ENCODE data around the gene PHPT1. TPM values are rescaled to one million over a fixed set of nuclear protein-coding genes. Genes with fewer than 3 reads are reported as not detected.
"Not testable (repeated sequence)": the region's sequence is repeated elsewhere in the genome, so short reads cannot be mapped to it uniquely, and the experiment has no call there.

PHPT1 gene
- total RNA-seq, 2 donors from 2014 or later = 33.8 to 36.2 TPM

DNA sequence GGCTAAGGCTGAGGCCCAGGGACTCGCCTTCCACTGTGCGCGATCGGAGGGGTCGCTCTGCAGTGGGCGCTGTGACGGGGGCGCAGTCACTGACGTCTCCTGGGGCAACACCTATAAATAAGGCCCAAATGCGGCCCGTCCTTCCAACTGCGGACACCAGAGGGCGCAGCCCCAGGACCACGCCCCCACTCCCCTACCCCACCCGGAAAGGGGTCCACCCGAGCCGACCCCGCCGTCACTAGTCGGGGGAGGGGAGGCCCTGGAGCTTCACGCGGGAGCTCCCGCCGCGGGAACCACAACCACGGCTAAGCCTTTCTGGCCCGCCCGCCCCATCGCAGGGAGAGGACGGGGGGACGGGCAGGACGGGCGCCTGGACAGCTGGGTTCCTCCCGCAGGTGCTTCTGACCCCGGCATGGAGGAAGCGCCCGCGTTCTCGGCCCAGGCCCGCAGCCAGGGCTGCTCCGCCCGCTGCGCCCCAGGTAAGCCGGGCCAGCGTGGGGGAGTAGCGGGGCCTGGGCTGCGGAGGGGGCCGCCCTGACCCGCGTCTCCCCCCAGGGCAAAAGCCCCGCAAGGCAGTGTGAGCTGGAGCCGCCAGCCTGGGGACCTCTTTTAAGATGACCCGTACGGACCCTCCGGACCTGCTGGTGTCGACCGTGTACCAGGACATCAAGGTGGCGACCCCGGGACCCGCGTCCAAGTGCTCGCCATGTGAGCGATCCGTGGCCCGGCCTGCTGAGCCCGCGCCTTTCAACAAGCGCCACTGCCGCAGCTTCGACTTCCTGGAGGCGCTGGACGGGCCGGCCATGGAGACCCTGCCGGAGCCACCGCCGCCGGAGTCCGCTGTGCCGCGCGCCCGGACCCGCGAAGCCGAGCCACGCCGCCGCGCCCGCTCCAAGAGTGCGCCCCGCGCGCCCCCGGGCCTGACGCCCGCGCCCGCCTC, 5.1 kb upstream of the PHPT1 start:
- DNase-seq (peak; percentile 33 to 59 (median 44)), ATAC-seq (peak; percentile 20)
- peaks cover 20% of the 10 kb centered on the region for H3K4me1 Mint-ChIP-seq
- H3K4me3 Mint-ChIP-seq = peak overlapping the region; percentile 49
- not testable (repeated sequence) for H3K27ac Mint-ChIP-seq; H3K36me3 Mint-ChIP-seq (ENCODE audit: low read depth); H3K9me3 ChIP-seq (ENCODE audit: control insufficient read depth, low read length, poor library complexity, severe bottlenecking)
- H3K27me3 Mint-ChIP-seq = peaks cover 12% of the 10 kb centered on the region

DNA sequence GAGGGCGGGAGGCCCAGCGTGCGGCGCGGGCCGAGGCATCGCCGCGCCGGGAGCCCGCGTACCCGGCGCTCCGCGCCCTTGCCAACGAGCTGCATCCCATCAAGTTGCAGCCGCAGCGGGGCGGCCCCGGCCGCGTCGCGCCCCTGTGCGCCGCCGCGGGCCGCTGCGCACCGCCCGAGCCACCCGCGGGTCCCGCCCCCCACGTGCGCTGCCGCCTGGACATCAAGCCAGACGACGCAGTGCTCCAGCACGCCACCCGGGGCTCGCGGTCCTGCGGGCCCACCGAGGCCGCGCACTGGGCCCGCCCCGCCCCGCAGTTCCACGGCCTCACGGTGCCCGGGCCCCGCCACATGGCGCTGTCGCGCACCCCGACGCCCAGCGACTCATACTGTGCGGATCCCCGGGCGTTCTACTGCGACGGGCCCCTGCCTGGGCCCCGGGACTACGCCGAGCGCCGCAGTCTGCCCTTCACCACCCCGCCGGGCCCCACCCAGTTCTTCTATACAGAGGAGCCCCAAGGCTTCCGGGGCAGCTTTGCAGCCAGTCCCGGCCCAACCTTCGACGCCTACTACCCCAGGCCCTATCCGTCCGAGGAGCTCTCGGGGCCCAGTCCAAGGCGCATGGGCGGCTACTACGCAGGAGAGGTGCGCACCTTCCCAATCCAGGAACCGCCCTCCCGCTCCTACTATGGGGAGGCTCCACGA, 4.3 kb upstream of the PHPT1 start:
- Mint-ChIP-seq H3K4me3 (peak overlapping the region; percentile 55), H3K36me3 (ENCODE audit: low read depth) (peaks cover 5% of the 10 kb centered on the region), H3K4me1 (peaks cover 23% of the 10 kb centered on the region), H3K27ac (no peak overlapping the region), H3K27me3 (peaks cover 12% of the 10 kb centered on the region)
- ATAC-seq = no peak
- DNase-seq = no peak
- no peaks in the 10 kb centered on the region for H3K9me3 ChIP-seq (ENCODE audit: control insufficient read depth, low read length, poor library complexity, severe bottlenecking)

DNA sequence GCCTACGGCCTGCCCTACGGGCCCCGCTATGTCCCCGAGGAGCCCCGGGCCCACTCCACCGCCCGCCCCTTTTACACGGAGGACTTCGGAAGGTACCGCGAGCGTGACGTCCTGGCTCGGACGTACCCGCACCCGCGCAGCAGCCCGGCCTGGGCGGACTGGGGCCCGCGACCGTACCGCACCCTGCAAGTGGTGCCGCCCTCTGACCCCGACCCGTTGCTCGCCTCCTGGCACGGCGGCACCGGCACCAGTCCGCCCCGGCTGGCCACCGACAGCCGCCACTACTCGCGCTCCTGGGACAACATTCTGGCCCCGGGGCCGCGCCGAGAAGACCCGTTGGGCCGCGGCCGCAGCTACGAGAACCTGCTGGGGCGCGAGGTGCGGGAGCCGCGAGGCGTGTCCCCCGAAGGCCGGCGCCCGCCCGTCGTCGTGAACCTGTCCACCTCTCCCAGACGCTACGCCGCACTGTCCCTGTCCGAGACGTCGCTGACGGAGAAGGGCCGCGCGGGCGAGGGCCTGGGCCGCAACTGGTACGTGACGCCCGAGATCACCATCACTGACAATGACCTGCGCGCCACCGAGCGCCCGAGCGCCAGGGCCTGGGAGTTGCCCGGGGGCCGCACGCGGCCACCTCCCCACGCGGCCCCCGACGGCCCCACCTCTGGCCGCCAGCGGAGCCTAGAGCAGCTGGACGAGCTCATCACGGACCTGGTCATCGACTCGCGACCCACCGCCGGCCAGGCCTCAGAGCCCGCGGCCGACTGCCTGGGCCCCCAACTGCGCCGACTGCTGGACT, 3.5 kb upstream of the PHPT1 start:
- H3K9me3 ChIP-seq (ENCODE audit: control insufficient read depth, low read length, poor library complexity, severe bottlenecking) = no peaks in the 10 kb centered on the region
- H3K36me3 Mint-ChIP-seq (ENCODE audit: low read depth) = peaks cover 2% of the 10 kb centered on the region
- ATAC-seq (no peak), DNase-seq (no peak)
- H3K27ac Mint-ChIP-seq = no peak overlapping the region
- H3K4me3 Mint-ChIP-seq = peak overlapping the region; percentile 55
- H3K27me3 Mint-ChIP-seq = peaks cover 12% of the 10 kb centered on the region
- H3K4me1 Mint-ChIP-seq = peaks cover 23% of the 10 kb centered on the region

DNA sequence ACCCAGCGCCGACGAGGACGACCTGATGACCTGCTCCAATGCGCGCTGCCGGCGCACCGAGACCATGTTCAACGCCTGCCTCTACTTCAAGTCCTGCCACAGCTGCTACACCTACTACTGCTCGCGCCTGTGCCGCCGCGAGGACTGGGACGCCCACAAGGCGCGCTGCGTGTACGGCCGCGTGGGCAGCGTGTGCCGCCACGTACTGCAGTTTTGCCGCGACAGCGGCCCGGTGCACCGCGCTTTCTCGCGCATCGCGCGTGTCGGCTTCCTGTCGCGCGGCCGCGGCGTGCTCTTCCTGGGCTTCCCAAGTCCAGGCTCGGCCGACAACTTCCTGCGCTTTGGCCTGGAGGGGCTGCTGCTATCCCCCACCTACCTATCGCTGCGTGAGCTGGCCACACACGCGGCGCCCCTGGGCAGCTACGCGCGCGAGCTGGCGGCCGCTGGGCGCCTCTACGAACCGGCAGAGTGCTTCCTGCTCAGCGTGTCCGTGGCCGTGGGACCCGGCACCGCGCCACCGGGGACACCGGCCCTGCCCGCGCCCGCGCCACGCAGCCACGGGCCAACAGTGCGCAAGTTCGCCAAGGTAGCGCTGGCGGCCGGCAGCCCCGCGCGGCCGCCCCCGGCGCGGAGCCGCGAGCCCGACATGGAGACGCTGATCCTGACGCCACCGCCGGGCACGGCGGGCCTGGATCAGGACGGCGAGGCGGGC, 2.7 kb upstream of the PHPT1 start:
- Mint-ChIP-seq H3K4me3 (peak overlapping the region; percentile 92), H3K4me1 (peaks cover 23% of the 10 kb centered on the region), H3K27me3 (peaks cover 12% of the 10 kb centered on the region), H3K27ac (peak overlapping the region; percentile 75), H3K36me3 (ENCODE audit: low read depth) (peaks cover 2% of the 10 kb centered on the region)
- DNase-seq (no peak), ATAC-seq (no peak)
- H3K9me3 ChIP-seq (ENCODE audit: control insufficient read depth, low read length, poor library complexity, severe bottlenecking) = no peaks in the 10 kb centered on the region

DNA sequence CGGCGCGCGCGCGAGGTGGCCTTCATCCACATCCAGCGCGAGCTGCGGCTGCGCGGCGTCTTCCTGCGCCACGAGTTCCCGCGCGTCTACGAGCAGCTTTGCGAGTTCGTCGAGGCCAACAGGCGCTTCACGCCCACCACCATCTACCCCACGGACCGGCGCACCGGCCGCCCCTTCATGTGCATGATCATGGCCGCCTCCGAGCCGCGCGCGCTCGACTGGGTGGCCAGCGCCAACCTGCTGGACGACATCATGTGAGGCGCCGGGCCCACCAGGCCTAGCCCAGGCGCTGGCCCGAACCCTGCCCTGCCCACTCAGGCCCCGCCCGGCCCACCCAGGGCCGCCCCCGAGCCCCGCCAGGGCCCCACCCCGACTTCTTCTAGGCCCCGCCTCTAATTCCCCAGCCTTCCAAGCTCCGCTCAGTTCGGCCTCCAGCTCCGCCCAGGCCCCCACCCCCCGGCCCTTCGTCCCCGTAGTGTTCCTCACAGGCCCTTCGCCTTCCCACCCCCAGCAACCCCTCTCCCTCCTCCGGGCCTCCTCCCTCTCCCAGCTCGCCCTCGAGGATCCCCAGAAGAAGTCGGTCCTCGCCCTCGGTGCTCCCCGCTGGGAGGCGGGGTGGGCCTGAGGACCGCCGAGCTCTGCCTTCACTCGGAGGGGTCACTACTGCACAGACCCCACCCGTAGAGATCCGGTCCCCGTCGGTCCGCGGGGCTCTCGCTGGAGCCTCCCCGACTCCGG, 2.0 kb upstream of the PHPT1 start:
- DNase-seq = no peak

DNA sequence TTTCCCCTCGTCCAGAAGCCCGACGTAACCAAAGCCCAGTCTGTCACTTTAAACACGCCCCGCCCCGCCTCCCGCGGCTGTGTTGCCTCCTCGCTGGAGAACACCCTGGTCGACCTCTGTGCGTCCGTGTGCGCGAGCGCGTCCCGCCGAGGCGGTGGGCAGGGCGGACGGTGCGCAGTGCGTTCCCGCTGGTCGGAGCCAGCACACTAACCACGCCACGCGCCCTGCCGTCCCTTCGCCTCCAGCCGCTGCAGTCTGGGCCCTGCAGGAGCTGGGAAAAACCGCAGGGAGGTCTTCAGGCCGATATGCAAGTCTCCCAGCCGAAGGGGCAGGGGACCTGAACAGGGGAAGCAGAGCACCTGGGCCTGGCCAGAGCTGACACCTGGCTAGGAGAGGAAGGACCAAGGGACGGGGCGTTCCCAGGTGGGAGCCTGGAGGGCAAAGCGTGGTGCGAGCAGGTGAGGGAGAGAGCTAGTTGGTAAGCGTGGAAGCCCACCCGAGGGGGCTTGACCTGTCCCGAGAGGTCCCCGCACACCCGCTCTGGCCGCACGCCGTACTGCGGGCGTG, 1.3 kb upstream of the PHPT1 start:
- ATAC-seq (no peak), DNase-seq (peak; percentile 49 to 54 (median 50))
- peak overlapping the region; percentile 92 for H3K4me3 Mint-ChIP-seq
- peaks cover 12% of the 10 kb centered on the region for H3K27me3 Mint-ChIP-seq
- peaks cover 20% of the 10 kb centered on the region for H3K4me1 Mint-ChIP-seq
- peaks cover 2% of the 10 kb centered on the region for H3K36me3 Mint-ChIP-seq (ENCODE audit: low read depth)
- H3K9me3 ChIP-seq (ENCODE audit: control insufficient read depth, low read length, poor library complexity, severe bottlenecking) = no peaks in the 10 kb centered on the region
- H3K27ac Mint-ChIP-seq = peak overlapping the region; percentile 75

More for the DNA sequence above, 2.0 kb upstream of the PHPT1 start:
- H3K9me3 ChIP-seq (ENCODE audit: control insufficient read depth, low read length, poor library complexity, severe bottlenecking) = no peaks in the 10 kb centered on the region
- peaks cover 12% of the 10 kb centered on the region for H3K27me3 Mint-ChIP-seq
- no peak for ATAC-seq
- peak overlapping the region; percentile 92 for H3K4me3 Mint-ChIP-seq
- peaks cover 22% of the 10 kb centered on the region for H3K4me1 Mint-ChIP-seq
- peak overlapping the region; percentile 75 for H3K27ac Mint-ChIP-seq
- H3K36me3 Mint-ChIP-seq (ENCODE audit: low read depth) = peaks cover 2% of the 10 kb centered on the region

DNA sequence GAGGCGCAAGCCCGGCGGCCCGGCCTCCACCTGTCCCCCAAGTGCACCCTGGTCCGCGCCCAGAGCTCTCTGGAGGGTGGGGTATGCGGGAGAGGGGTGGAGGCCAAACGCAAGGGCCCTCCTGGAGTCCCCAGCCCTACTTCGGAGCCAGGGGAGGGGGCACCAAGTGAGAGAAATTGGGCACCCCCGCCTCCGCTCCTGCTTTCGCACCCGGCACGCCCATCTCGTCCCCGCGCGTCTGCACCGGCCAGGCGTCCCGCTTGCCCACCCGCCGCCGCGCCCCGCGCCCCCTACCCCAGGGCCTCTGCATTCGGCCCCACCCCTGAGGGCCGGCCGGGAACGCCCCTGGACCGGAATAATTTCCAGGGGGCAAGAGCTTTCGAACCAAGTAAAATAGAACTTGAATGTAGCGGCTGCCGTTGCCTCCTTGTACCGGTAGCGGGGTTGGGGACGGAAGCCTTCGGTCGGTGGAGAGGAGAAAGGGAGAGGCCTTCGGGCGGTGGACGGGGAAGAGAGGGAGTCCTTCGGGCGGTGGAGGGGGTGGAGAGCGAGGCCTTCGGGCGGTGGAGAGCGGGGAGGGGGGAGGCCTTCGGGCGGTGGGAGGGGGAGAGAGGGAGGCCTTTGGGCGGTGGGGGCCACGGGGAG, 694 bp upstream of the PHPT1 start:
- Mint-ChIP-seq H3K4me3 (peak overlapping the region; percentile 92), H3K27me3 (peaks cover 12% of the 10 kb centered on the region), H3K36me3 (ENCODE audit: low read depth) (peaks cover 2% of the 10 kb centered on the region), H3K27ac (peak overlapping the region; percentile 77), H3K4me1 (peaks cover 20% of the 10 kb centered on the region)
- no peaks in the 10 kb centered on the region for H3K9me3 ChIP-seq (ENCODE audit: control insufficient read depth, low read length, poor library complexity, severe bottlenecking)
- DNase-seq (no peak), ATAC-seq (peak; percentile 2)

DNA sequence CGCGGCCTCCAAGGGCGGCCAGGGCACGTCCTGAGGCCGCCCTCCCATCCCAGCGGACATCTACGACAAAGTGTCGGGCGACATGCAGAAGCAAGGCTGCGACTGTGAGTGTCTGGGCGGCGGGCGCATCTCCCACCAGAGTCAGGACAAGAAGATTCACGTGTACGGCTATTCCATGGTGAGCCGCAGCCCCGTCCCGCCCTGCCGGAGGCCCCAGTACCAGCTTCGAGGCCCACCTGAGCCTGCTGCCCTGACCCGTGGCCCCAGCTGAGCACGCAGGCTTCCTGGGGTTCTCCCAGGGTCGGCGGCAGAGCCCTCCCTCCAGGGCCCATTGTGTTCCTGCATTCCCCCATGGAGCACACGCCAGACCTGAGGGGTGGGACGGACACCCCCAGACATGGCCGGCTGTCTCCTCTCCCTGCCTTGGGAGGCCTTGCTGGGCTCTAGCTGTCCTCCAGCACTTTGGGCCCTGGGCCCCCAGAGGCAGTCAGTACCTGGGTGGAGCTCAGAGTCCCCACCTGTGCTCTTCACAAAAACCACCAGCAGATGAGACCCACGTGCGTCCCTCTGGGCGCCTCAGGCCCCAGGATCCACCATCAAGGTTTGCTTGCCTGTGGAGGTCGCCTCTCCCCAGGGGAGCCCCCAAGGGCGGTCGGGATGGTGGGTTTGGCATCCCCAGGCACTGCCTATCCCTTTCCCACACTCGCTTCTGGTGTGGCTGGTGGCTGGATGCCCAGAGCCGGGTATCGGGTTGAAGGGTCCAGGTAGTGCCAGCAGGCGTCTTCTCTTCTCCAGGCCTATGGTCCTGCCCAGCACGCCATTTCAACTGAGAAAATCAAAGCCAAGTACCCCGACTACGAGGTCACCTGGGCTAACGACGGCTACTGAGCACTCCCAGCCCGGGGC, 1.0 kb downstream of the PHPT1 start:
- ATAC-seq (no peak), DNase-seq (no peak)
- H3K36me3 Mint-ChIP-seq (ENCODE audit: low read depth) = peaks cover 2% of the 10 kb centered on the region
- H3K9me3 ChIP-seq (ENCODE audit: control insufficient read depth, low read length, poor library complexity, severe bottlenecking) = no peaks in the 10 kb centered on the region
- peaks cover 12% of the 10 kb centered on the region for H3K27me3 Mint-ChIP-seq
- peaks cover 20% of the 10 kb centered on the region for H3K4me1 Mint-ChIP-seq
- no peak overlapping the region for H3K27ac Mint-ChIP-seq
- peak overlapping the region; percentile 92 for H3K4me3 Mint-ChIP-seq

DNA sequence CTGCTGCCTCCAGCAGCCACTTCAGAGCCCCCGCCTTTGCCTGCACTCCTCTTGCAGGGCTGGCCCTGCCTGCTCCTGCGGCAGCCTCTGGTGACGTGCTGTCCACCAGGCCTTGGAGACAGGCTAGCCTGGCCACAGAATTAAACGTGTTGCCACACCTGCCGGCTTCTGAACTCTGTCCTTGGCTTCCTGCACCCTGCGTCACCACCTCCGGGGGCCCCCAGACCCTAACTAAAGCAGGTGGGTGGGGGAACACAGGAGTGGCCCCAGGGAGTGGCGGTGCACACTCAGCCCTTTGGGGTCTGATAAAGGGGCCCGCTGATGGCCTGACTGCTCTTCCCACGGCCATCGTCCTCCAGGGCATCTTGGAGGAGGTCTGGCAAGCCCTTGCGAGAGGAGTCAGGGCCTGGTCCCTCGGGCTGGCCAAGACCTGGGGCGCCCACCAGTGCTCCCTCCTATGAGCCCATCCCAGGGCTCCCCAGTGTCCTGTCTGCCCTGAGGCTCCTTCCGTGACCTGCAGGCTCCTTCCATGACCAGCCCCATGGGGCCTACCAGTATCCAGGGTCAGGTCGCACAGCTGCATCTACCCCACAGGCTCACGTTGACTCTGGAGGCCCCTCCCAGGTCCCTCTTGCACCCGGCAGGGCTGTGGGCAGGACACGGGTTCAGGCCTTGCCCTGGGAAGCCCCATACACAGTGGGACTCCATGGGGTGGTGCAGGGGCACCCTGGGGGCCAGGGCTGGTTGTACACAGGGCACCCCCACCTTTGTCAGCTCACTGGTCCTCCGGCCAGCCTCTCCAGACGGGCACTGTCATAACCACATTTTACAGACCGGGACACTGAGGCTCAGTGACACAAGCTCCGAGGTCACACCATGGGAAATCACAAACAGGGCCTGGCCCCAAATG, 1.9 kb downstream of the PHPT1 start:
- no peaks in the 10 kb centered on the region for H3K9me3 ChIP-seq (ENCODE audit: control insufficient read depth, low read length, poor library complexity, severe bottlenecking)
- H3K27ac Mint-ChIP-seq = no peak overlapping the region
- peaks cover 20% of the 10 kb centered on the region for H3K4me1 Mint-ChIP-seq
- H3K27me3 Mint-ChIP-seq = peaks cover 12% of the 10 kb centered on the region
- ATAC-seq (no peak), DNase-seq (no peak)
- peak overlapping the region; percentile 92 for H3K4me3 Mint-ChIP-seq
- peaks cover 2% of the 10 kb centered on the region for H3K36me3 Mint-ChIP-seq (ENCODE audit: low read depth)

All from T-helper 17 cell (primary cell).